Measurements from ENCODE around the gene PLCG2. TPM values are rescaled to one million over a fixed set of nuclear protein-coding genes. Genes with fewer than 3 reads are reported as not detected.
"Not testable (repeated sequence)": the region's sequence is repeated elsewhere in the genome, so short reads cannot be mapped to it uniquely, and the experiment has no call there.

Gene PLCG2
- total and polyA plus RNA-seq, 9 donors, result 3.3 to 16.4 (median 5.6) TPM

DNA sequence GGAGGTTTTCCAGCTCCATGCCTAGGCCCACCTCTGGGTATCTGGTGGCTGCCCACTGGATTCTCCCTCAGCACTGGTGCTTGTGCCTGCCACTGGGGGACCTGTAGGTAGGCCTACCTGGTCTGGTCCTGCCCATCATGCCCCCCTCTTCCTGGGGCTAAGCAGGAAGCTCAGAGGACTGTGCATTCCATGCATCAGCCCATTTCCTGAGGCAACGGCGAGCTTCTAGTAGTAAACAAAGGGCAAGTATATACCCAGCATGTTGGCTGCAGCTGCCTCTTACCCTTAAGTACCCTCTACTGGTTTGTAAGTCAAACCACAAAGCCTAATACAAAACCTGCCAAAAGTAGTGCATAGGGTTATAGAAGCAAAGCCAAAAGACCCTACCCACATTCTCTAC lies 194.6 kb downstream of the PLCG2 start:
- WGBS, 3 donors, result 69 to 94% (median 88%) methylated on average over 2 of the region's 2 CpGs

DNA sequence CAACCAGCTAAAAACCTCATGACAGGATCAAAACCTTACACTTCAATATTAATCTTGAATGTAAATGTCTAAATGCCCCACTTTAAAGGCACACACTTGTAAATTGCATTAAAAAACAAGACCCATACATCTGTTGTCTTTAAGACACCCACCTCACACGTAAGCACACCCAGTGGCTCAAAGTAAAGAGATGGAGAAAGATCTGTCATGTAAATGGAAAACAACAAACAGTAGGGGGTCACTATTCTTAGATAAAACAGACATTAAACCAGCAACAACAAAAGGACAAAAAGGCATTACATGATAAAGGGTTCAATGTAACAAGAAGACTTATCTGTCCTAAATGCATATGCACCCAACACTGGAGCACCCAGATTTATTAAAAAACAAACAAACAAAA lies 196.5 kb downstream of the PLCG2 start:
- H3K4me3 ChIP-seq, result no peak overlapping the region
- no peak for TF ChIP-seq EP300 (IDR thresholded peaks at IDR 0.05)
- no peak for TF ChIP-seq POLR2A (IDR thresholded peaks at IDR 0.05)
- TF ChIP-seq, protein P1, sequence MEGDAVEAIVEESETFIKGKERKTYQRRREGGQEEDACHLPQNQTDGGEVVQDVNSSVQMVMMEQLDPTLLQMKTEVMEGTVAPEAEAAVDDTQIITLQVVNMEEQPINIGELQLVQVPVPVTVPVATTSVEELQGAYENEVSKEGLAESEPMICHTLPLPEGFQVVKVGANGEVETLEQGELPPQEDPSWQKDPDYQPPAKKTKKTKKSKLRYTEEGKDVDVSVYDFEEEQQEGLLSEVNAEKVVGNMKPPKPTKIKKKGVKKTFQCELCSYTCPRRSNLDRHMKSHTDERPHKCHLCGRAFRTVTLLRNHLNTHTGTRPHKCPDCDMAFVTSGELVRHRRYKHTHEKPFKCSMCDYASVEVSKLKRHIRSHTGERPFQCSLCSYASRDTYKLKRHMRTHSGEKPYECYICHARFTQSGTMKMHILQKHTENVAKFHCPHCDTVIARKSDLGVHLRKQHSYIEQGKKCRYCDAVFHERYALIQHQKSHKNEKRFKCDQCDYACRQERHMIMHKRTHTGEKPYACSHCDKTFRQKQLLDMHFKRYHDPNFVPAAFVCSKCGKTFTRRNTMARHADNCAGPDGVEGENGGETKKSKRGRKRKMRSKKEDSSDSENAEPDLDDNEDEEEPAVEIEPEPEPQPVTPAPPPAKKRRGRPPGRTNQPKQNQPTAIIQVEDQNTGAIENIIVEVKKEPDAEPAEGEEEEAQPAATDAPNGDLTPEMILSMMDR (IDR thresholded peaks at IDR 0.05), result no peak
- H3K27me3 ChIP-seq, result no peaks in the 10 kb centered on the region
- intact Hi-C loops (cut with DNase I), result no loop called here
- DNase-seq, result no peak
- H3K4me1 ChIP-seq (ENCODE audit: insufficient read depth), result no peaks in the 10 kb centered on the region
- no peaks in the 10 kb centered on the region for H3K36me3 ChIP-seq
- H3K27ac ChIP-seq, result no peak overlapping the region
- 37 to 56% (median 45%) methylated on average over 1 of the region's 1 CpG for WGBS, 3 donors
- peaks cover 0 to 3% of the 10 kb centered on the region in 2 donors for H3K9me3 ChIP-seq

More for the DNA sequence above, 194.6 kb downstream of the PLCG2 start:
- no peak for DNase-seq
- H3K27ac ChIP-seq, result no peak overlapping the region
- H3K4me1 ChIP-seq (ENCODE audit: insufficient read depth), result no peaks in the 10 kb centered on the region
- peaks cover 0 to 3% of the 10 kb centered on the region in 2 donors for H3K9me3 ChIP-seq
- H3K4me3 ChIP-seq, result no peak overlapping the region
- no peaks in the 10 kb centered on the region for H3K27me3 ChIP-seq
- intact Hi-C loops (cut with DNase I), result no loop called here
- H3K36me3 ChIP-seq, result no peaks in the 10 kb centered on the region
- TF ChIP-seq EP300 (IDR thresholded peaks at IDR 0.05), result no peak
- TF ChIP-seq POLR2A (IDR thresholded peaks at IDR 0.05), result no peak
- TF ChIP-seq, protein P1 (IDR thresholded peaks at IDR 0.05), result no peak

DNA sequence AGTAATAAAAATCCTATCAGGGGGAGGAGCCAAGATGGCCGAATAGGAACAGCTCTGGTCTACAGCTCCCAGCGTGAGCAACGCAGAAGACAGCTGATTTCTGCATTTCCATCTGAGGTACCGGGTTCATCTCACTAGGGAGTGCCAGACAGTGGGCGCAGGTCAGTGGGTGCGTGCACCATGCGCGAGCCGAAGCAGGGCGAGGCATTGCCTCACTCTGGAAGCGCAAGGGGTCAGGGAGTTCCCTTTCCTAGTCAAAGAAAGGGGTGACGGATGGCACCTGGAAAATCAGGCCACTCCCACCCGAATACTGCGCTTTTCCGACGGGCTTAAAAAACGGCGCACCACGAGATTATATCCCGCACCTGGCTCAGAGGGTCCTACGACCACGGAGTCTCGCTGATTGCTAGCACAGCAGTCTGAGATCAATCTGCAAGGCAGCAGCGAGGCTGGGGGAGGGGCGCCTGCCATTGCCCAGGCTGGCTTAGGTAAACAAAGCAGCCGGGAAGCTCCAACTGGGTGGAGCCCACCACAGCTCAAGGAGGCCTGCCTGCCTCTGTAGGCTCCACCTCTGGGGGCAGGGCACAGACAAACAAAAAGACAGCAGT lies 198.3 kb downstream of the PLCG2 start:
- DNase-seq; H3K9me3 ChIP-seq; intact Hi-C loops (cut with DNase I); H3K4me1 ChIP-seq (ENCODE audit: insufficient read depth); H3K36me3 ChIP-seq; H3K27ac ChIP-seq; H3K27me3 ChIP-seq; H3K4me3 ChIP-seq: not testable (repeated sequence)
- WGBS, 3 donors, result 86 to 88% (median 87%) methylated on average over 25 to 26 of the region's 26 CpGs

DNA sequence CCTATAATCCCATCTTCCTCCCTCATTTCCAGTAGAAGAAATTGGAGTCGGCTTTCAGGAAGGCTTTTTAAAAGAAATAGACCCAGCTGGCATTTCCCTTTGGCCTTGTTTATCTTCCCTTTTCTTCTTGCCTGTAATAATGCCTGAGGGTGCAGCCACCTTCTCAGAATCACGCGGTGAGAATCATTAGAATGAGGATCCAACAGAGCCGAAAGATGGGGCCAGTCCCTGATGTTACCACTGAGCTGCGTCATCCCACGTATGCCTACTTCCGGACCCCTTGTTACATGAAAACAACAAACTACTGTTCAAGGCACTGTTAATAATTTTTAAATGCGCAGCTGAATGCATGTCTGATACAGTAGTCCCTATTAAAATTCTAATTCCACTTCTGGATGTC lies 208.0 kb downstream of the PLCG2 start:
- no peak for DNase-seq
- no peaks in the 10 kb centered on the region for H3K4me1 ChIP-seq (ENCODE audit: insufficient read depth)
- no peak overlapping the region for H3K4me3 ChIP-seq
- TF ChIP-seq, protein P1 (IDR thresholded peaks at IDR 0.05), result no peak
- no peak for TF ChIP-seq EP300 (IDR thresholded peaks at IDR 0.05)
- no peak for TF ChIP-seq POLR2A (IDR thresholded peaks at IDR 0.05)
- H3K27ac ChIP-seq, result no peak overlapping the region
- no peaks in the 10 kb centered on the region for H3K27me3 ChIP-seq
- no peaks in the 10 kb centered on the region for H3K9me3 ChIP-seq
- H3K36me3 ChIP-seq, result no peaks in the 10 kb centered on the region
- intact Hi-C loops (cut with DNase I), result no loop called here
- WGBS, 3 donors, result 84 to 88% (median 87%) methylated on average over 8 of the region's 8 CpGs

GRCh38 chr16:81987706-81988105 lies 208.6 kb downstream of the PLCG2 start:
- H3K36me3 ChIP-seq, result no peaks in the 10 kb centered on the region
- H3K27ac ChIP-seq, result no peak overlapping the region
- WGBS, 3 donors, result 72 to 84% (median 77%) methylated on average over 5 of the region's 5 CpGs
- TF ChIP-seq, protein P1 (IDR thresholded peaks at IDR 0.05), result no peak
- TF ChIP-seq POLR2A (IDR thresholded peaks at IDR 0.05) (no peak), EP300 (IDR thresholded peaks at IDR 0.05) (no peak)
- H3K4me1 ChIP-seq (ENCODE audit: insufficient read depth), result no peaks in the 10 kb centered on the region
- no peak overlapping the region for H3K4me3 ChIP-seq
- DNase-seq, result no peak
- no peaks in the 10 kb centered on the region for H3K9me3 ChIP-seq
- intact Hi-C loops (cut with DNase I), result no loop called here
- H3K27me3 ChIP-seq, result no peaks in the 10 kb centered on the region

All from ovary (tissue), 9 donors.